NCI-H2107 (cell line): Measurements from ENCODE around the gene IFNL1.
"Not testable (repeated sequence)": the region's sequence is repeated elsewhere in the genome, so short reads cannot be mapped to it uniquely, and the experiment has no call there.

ENCODE experiments used
- DNase-seq: peaks from one replicate; lab custom pipeline; 2025; lab: John Stamatoyannopoulos, UW

IFNL1 gene

GRCh38 chr19:39270036-39270871 is 26.0 kb upstream of the IFNL1 start:
- DNase-seq, result no peak

DNA sequence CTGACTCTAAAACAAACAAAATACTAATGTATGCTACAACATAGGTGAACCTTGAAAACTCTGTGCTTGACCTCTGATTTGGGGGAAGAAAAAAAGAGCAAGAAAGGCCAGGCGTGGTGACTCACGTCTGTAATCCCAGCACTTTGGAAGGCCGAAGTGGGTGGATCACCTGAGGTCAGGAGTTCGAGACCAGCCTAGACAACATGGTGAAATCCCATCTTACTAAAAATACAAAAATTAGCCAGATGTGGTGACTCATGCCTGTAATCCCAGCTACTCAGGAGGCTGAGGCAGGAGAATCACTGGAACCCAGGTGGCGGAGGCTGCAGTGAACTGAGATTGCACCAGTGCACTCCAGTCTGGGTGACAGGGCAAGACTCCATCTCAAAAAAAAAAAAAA is 22.3 kb upstream of the IFNL1 start:
- DNase-seq, result not testable (repeated sequence)

DNA sequence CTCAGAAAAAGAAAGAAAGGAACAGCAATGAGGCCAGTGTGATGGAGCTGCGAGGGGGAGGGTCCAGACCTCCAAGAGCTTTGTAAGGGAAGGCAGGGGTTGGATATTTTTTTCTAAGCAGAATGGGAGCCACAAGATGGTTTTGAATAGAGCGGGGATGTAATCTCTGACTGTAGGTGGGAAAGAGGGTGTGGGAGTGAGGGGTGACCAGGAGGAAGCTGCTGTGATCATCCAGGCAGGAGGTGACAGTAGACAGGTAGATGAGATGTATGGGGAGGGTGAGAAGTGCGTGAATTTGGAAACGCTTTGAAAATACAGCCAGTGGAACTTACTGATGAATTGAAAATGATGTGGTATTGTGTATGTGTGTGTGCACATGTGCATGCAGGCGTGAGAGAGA is 20.6 kb upstream of the IFNL1 start:
- DNase-seq, result no peak

GRCh38 chr19:39276740-39277139 is 19.5 kb upstream of the IFNL1 start:
- no peak for DNase-seq

GRCh38 chr19:39277598-39277997 is 18.6 kb upstream of the IFNL1 start:
- DNase-seq, result no peak

DNA sequence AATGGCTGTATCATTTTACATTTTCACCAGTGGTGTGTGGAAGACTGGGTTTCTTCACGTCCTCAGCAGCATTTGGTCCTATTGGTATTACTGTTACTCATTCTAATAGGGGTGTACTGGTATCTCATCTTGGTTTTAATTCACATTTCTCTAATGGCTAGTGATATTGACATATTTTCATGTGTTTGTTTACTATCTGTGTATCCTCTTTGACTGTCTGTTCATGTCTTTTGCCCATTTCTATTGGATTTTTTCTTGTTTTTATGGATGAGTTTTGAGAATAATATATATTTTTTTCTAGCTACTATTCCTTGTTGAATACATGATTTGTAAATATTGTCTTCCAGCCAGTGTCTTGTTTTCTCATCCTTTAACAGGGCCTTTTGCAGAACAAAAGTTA is 14.2 kb upstream of the IFNL1 start:
- DNase-seq, result no peak

DNA sequence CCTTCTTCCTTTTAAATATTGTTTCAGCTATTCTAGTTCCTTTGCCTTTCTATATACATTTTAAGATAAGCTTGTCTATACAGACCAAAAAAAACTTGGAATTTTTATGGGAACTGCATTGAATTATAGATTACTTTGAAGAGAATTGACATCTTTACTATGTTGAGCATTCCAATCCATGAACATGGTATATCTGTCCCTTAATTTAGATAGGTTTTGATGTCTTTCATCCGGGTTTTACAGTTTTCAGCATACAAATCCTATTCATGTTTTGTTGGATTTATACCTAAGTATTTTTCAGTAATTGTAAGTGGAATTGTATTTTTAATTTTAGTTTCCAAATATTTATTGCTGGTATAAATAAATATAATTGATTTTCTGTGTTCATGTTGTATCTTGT is 12.2 kb upstream of the IFNL1 start:
- no peak for DNase-seq

DNA sequence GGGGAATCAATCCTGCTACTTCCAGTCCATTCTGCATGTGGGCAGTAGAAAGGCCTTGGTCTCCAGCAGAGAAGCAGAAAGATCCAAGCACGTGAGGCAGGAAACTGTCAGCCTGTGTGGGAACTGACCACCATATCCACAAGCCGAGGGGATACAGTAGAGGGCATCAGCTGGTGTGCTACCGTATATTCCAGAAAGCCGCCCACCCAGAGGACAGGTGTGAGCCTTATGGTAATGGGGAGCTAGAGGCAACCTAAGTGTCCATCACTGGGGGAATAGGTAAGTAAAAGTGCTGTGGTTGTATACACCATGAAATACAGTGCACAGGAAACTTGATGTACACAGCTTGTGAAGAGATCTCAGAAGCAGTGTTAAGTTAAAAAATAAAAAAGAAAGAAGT is 2.8 kb upstream of the IFNL1 start:
- DNase-seq, result no peak

- no peak for DNase-seq
These were observed 699 bp downstream of the IFNL1 start for GRCh38 chr19:39296906-39297305.

- no peak for DNase-seq
These were observed 1.9 kb downstream of the IFNL1 start for GRCh38 chr19:39297931-39298634.

GRCh38 chr19:39299404-39299803 is 3.2 kb downstream of the IFNL1 start:
- DNase-seq, result no peak

GRCh38 chr19:39299832-39300231 is 3.6 kb downstream of the IFNL1 start:
- no peak for DNase-seq

DNA sequence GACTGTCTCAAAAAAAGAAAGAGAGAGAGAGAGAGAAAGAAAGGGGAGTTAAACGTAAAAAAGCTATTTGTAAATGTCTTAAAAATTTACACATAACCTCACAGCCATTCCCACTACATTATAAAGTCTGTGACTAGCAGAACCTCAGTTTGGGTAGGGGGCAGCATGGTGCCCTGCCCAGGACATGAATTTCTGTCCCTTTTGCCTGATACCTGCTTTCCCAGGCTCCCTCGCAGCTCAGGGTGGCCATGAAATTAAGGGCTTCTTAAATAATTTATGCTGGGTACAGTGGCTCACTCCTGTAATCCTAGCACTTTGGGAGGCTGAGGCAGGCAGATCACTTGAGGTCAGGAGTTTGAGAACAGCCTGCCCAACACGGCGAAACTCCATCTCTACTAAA is 4.8 kb downstream of the IFNL1 start:
- DNase-seq, result no peak

- DNase-seq, result no peak
These were observed 5.4 kb downstream of the IFNL1 start for GRCh38 chr19:39301562-39301961.

GRCh38 chr19:39303373-39304184 is 7.4 kb downstream of the IFNL1 start:
- DNase-seq, result no peak

GRCh38 chr19:39304185-39304513 is 7.9 kb downstream of the IFNL1 start:
- no peak for DNase-seq

DNA sequence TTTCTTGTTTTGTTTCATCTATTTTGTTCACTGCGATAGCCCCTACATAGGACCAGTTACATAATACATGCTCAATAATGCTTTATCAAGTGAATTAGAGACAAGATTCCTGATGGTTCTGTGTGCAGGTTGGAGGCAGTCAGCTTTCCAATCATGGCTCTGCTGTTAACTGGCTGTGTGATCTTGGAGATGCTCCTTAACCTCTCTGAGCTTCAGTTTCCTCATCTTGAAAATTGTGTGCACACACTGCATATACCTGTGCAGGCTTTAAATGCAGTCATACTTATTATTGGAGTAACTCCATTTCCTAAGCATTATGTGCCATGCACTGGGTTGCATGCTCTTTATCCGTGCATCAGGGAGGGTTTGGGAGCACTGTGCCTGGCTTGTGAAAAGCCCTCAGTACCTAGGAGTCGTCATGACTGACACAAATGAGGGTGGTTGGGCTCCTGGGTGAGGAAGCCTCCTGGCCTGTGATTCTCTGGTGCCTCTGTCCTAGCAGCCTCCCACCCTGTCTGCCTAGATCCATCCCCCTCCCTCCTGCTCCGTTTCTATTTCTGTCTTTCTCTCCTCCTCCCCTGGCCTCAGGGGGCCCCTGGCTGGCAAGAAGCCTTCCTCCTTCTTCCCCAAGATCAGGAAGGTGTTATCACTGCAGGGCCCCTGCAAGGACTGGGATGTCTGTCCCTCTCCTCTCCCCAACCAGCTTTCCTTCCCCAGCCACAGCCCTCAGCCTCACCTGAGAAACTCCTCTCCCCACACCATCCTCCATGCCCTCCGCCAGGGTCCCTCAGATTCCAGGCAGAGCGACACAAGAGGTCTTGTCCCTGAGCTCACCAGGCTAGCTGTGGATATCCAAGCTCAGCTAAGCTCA is 8.7 kb downstream of the IFNL1 start:
- DNase-seq, result no peak

DNA sequence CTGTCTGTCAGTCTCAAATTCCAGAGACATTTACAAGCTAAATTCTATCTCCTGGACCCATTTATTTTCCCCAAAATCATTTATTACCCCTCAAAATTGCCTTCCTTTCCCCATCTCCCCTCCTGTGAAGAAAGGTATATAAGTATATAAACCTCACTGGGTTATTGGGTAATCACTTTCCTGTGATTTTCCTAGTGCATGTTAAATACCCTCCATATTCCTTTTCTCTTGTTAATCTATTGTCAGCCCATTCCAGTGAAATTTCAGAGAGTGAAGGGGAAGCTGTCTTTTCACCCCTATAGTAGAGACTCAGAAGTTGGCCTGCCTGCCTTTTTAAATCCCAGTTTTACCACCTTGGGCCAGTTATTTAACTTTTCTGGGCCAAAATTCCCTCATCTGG is 9.9 kb downstream of the IFNL1 start:
- no peak for DNase-seq

- no peak for DNase-seq
These were observed 11.0 kb downstream of the IFNL1 start for GRCh38 chr19:39307046-39307821.

DNA sequence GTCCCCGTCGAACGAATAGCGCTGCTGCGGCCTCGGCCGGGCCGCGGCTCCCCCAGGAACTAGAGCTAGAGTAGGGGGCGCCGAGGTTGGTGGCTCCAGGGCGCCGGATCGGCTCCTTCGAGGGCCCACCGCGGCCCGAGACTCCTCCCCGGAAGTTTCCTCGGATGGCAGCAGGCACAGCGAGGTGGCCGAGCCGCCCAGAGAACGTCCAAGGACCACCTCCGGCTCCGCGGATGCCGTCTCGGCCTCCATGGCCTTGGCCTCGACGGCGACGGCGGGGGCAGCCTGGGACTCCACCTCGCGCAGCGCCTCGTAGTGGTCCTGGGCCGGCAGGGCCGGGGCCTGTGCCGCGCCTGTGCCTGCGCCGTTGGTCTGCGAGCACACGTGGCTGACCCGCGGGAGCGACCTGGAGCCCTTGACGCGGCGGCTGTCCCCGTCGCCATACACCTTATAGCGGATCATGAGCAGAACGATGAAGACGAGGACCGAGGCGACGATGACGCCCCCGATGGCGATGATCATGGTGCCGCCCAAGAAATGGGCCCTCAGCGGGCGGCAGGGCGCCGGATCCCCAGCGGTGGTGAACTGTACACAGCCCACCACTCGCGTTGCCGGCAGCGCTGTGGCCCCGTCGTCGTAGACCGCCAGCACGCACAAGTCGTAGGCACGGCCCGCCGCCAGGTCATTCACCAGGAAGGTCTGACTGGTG is 11.8 kb downstream of the IFNL1 start:
- DNase-seq, result no peak
